Hepatocyte (in vitro differentiated cells): Measurements from ENCODE around the gene ADAMTSL3. TPM values are rescaled to one million over a fixed set of nuclear protein-coding genes. Genes with fewer than 3 reads are reported as not detected.

Experiments used
- DNase-seq: peaks from one replicate; pipeline ENCODE4 v3.0.0-alpha.2; 2016; ENCODE audit warnings: low spot score
- H2AFZ ChIP-seq: fragments of 200-600 bp; sonication (generic); 2 replicates; pipeline ENCODE4 v1.6.0; 2016; ENCODE audit warnings: antibody characterized with exemption, mild to moderate bottlenecking
- H3K27ac ChIP-seq: fragments of 200-600 bp; sonication (generic); 2 replicates; pipeline ENCODE4 v1.5.1; 2016; ENCODE audit warnings: mild to moderate bottlenecking
- H3K27me3 ChIP-seq: fragments of 200-600 bp; sonication (generic); 2 replicates; pipeline ENCODE4 v1.6.1; 2016
- H3K36me3 ChIP-seq: fragments of 200-600 bp; sonication (generic); replicated peaks from 2 replicates; pipeline ENCODE4 v1.5.1; 2016; ENCODE audit warnings: low read depth; ENCODE audit not compliant: insufficient read depth
- H3K4me1 ChIP-seq: fragments of 200-600 bp; sonication (generic); 2 replicates; pipeline ENCODE4 v1.5.1; 2016; ENCODE audit warnings: mild to moderate bottlenecking, moderate library complexity; ENCODE audit not compliant: insufficient read depth
- H3K4me2 ChIP-seq: fragments of 200-600 bp; sonication (generic); 2 replicates; pipeline ENCODE4 v1.6.0; 2016
- H3K4me3 ChIP-seq: fragments of 200-600 bp; sonication (generic); 2 replicates; pipeline ENCODE4 v1.5.1; 2016; ENCODE audit warnings: mild to moderate bottlenecking
- H3K79me2 ChIP-seq: fragments of 200-600 bp; sonication (generic); 2 replicates; pipeline ENCODE4 v1.6.0; 2017; ENCODE audit warnings: mild to moderate bottlenecking
- H3K9me2 ChIP-seq: fragments of 200-600 bp; sonication (generic); replicated peaks from 2 replicates; pipeline ENCODE4 v1.6.0; 2017; ENCODE audit warnings: mild to moderate bottlenecking; ENCODE audit not compliant: insufficient read depth
- H3K9me3 ChIP-seq: fragments of 200-600 bp; sonication (generic); 2 replicates; pipeline ENCODE4 v1.5.1; 2016; ENCODE audit warnings: low read depth, mild to moderate bottlenecking
- H4K20me1 ChIP-seq: fragments of 200-600 bp; sonication (generic); 2 replicates; pipeline ENCODE4 v1.6.0; 2016; ENCODE audit warnings: mild to moderate bottlenecking; ENCODE audit not compliant: insufficient read depth, poor library complexity, severe bottlenecking
- EZH2 ChIP-seq: fragments of 200-600 bp; sonication (generic); IDR thresholded peaks from 2 replicates; pipeline ENCODE4 v1.6.1; 2016; ENCODE audit warnings: antibody characterized with exemption, mild to moderate bottlenecking, borderline replicate concordance
- EZH2phosphoT487 ChIP-seq: fragments of 200-600 bp; sonication (generic); IDR thresholded peaks from one replicate; pipeline ENCODE4 v1.6.1; 2018; ENCODE audit warnings: antibody characterized with exemption, mild to moderate bottlenecking, low read depth, moderate library complexity; ENCODE audit not compliant: unreplicated experiment, severe bottlenecking
- WGBS: methylation state at CpG from one replicate; pipeline ENCODE4 v1.1.6; 2016; ENCODE audit warnings: low lambda C conversion rate; ENCODE audit errors: missing lambda C conversion rate; 5-methylcytosine and 5-hydroxymethylcytosine counted together
- polyA plus RNA-seq: library from polyadenylated mRNA; unstranded; fragments of >200 nt; fragmentation: Nextera tagmentation; extraction: Ambion mirVana; gene quantifications from 2 replicates; pipeline ENCODE4 v1.2.1, GENCODE V29; 2016
- total RNA-seq: library from RNA; depleted of rRNA; stranded (reverse); fragments of >200 nt; gene quantifications from 2 replicates; pipeline ENCODE4 v1.2.3, GENCODE V29; 2014
- TF ChIP-seq, protein P1 (sequence below): fragments of 200-600 bp; sonication (generic); IDR thresholded peaks from 2 replicates; pipeline ENCODE4 v1.5.1; 2016; ENCODE audit warnings: antibody characterized with exemption, mild to moderate bottlenecking; ENCODE audit not compliant: poor library complexity

Gene ADAMTSL3
- total and polyA plus RNA-seq, 2 experiments from 2014 or later: 5.0 to 5.2 TPM

DNA sequence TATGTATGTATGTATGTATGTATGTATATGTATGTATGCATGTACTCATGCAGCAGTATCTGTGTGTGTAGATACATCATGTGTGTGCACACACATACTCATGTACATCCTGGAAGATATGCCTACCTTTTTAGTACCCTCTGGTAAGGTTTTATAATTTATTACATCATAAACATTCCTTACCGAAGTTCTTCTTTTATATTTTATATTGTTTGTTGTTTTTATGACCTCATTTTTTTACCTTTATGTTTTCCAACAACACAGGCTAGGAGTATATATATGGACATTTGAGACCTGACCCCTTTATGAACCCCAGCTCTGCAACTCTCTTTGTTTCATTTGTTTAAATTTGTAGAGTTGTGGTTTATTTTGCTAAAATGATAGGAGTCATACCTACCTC lies 263.5 kb downstream of the ADAMTSL3 start:
- H3K4me1 ChIP-seq: no peaks in the 10 kb centered on the region
- H4K20me1 ChIP-seq: no peaks in the 10 kb centered on the region
- no peak for DNase-seq
- no peaks in the 10 kb centered on the region for H3K9me2 ChIP-seq
- H3K27me3 ChIP-seq: no peaks in the 10 kb centered on the region
- no peaks in the 10 kb centered on the region for H3K79me2 ChIP-seq
- TF ChIP-seq EZH2: no peak
- TF ChIP-seq, protein P1, sequence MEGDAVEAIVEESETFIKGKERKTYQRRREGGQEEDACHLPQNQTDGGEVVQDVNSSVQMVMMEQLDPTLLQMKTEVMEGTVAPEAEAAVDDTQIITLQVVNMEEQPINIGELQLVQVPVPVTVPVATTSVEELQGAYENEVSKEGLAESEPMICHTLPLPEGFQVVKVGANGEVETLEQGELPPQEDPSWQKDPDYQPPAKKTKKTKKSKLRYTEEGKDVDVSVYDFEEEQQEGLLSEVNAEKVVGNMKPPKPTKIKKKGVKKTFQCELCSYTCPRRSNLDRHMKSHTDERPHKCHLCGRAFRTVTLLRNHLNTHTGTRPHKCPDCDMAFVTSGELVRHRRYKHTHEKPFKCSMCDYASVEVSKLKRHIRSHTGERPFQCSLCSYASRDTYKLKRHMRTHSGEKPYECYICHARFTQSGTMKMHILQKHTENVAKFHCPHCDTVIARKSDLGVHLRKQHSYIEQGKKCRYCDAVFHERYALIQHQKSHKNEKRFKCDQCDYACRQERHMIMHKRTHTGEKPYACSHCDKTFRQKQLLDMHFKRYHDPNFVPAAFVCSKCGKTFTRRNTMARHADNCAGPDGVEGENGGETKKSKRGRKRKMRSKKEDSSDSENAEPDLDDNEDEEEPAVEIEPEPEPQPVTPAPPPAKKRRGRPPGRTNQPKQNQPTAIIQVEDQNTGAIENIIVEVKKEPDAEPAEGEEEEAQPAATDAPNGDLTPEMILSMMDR: no peak
- no peak for TF ChIP-seq EZH2phosphoT487
- no peak overlapping the region for H3K4me2 ChIP-seq
- H3K9me3 ChIP-seq: no peaks in the 10 kb centered on the region
- H2AFZ ChIP-seq: no peak overlapping the region
- no peaks in the 10 kb centered on the region for H3K36me3 ChIP-seq
- no peak overlapping the region for H3K27ac ChIP-seq
- 27% methylated on average over 1 of the region's 1 CpG for WGBS
- H3K4me3 ChIP-seq: no peak overlapping the region

DNA sequence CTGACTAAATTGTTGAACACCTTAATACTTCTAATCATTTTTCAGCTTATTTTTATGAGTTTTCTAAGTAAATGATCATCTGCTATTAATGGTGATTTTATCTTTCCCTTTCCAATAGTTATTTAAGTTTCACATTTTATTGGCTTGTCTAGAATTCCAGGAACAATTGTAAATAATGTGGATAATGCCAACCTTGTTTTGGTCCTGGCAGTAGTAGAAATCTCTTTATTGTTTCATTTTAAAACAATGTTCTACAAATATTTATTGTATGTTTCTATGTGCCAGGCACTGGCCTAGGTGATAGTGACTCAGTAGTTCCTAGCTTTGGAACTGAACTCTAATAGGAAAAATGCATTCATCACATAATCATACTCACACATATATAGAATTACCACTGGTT lies 264.1 kb downstream of the ADAMTSL3 start:
- Histone ChIP-seq H4K20me1 (no peaks in the 10 kb centered on the region), H3K36me3 (no peaks in the 10 kb centered on the region), H3K4me1 (no peaks in the 10 kb centered on the region), H3K79me2 (no peaks in the 10 kb centered on the region), H3K27me3 (no peaks in the 10 kb centered on the region), H3K9me2 (no peaks in the 10 kb centered on the region), H2AFZ (no peak overlapping the region), H3K27ac (no peak overlapping the region), H3K4me3 (no peak overlapping the region), H3K9me3 (no peaks in the 10 kb centered on the region), H3K4me2 (no peak overlapping the region)
- TF ChIP-seq, protein P1: no peak
- TF ChIP-seq EZH2: no peak
- no peak for TF ChIP-seq EZH2phosphoT487
- DNase-seq: no peak

DNA sequence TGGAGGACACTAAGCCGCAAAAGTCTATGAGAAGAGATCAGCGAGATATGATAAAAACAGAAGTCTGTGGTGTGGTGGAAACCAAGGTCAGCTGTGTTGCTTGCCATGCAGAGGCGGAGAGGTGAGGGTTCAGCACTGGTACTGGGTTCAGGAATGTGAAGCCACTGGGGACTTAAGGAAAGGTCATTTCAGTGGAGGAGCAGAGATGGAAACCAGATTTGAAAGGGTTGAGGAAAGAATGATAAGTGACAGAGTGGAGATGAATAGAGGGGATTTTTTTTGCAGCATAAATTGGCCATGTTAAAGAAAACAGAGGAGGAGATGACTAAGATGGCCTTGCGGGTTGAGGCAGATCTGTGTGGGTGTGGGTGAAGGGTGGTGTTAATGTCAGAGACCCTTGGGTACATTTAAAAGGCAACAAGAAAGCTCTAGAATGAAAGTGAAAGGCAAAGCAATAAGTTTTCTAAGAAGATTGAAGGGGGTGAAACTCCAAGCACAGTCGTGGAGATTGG lies 265.5 kb downstream of the ADAMTSL3 start:
- Histone ChIP-seq H3K9me2 (no peaks in the 10 kb centered on the region), H3K27ac (no peak overlapping the region), H3K36me3 (no peaks in the 10 kb centered on the region), H2AFZ (no peak overlapping the region), H3K79me2 (no peaks in the 10 kb centered on the region), H3K27me3 (no peaks in the 10 kb centered on the region), H3K4me2 (no peak overlapping the region), H3K4me3 (no peak overlapping the region), H4K20me1 (no peaks in the 10 kb centered on the region), H3K9me3 (no peaks in the 10 kb centered on the region), H3K4me1 (no peaks in the 10 kb centered on the region)
- WGBS: 95% methylated on average over 5 of the region's 5 CpGs
- no peak for DNase-seq
- TF ChIP-seq EZH2phosphoT487: no peak
- TF ChIP-seq, protein P1: no peak
- TF ChIP-seq EZH2: no peak

DNA sequence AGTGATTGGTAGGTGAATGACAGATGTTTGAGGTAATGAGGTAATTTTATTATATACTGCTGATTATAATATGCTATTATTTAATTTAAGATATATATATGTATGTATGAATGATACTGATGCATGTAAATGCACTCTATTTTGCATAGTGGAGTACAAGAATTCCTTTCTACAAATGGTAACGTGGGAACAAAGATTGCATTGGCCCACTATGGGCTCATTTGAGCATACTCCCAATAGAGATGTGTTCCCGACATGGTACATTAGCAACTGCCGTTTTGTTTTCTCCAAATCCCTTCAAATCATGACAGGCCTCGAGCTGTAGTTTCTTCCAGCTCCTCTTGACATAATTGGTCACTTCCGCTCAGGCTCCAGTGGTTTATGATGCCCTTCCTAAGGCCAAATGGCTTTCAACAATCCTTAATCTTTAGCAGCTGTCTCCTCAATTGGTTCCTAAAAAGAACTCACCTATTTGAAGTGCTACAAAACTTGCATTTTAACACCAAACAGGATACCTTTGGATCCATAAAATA lies 266.1 kb downstream of the ADAMTSL3 start:
- no peaks in the 10 kb centered on the region for H3K9me3 ChIP-seq
- no peak overlapping the region for H3K4me2 ChIP-seq
- TF ChIP-seq, protein P1: no peak
- TF ChIP-seq EZH2phosphoT487: no peak
- no peak for DNase-seq
- H2AFZ ChIP-seq: no peak overlapping the region
- no peaks in the 10 kb centered on the region for H3K79me2 ChIP-seq
- no peaks in the 10 kb centered on the region for H3K36me3 ChIP-seq
- no peaks in the 10 kb centered on the region for H3K9me2 ChIP-seq
- H3K4me3 ChIP-seq: no peak overlapping the region
- no peak overlapping the region for H3K27ac ChIP-seq
- H3K4me1 ChIP-seq: no peaks in the 10 kb centered on the region
- 66% methylated on average over 5 of the region's 5 CpGs for WGBS
- H4K20me1 ChIP-seq: no peaks in the 10 kb centered on the region
- H3K27me3 ChIP-seq: no peaks in the 10 kb centered on the region
